ENCODE results near the gene SKP2.

Gene SKP2

GRCh38 chr5:36202521-36202961 lies 50.6 kb downstream of the SKP2 start:
- TF ChIP-seq POU6F1 (CRISPR knock-in tag; IDR thresholded peaks at IDR 0.05; ENCODE audit: borderline replicate concordance, low read depth): no peak
- no peak for TF ChIP-seq TOX (CRISPR knock-in tag; IDR thresholded peaks at IDR 0.05; ENCODE audit: borderline replicate concordance)
- TF ChIP-seq ARNTL (CRISPR knock-in tag; IDR thresholded peaks at IDR 0.05; ENCODE audit: borderline replicate concordance, low read depth): no peak
- no peak for TF ChIP-seq OSR1 (CRISPR knock-in tag; IDR thresholded peaks at IDR 0.05)
- TF ChIP-seq ZNF8 (CRISPR knock-in tag; IDR thresholded peaks at IDR 0.05): no peak
- TF ChIP-seq ESRRG (CRISPR knock-in tag; IDR thresholded peaks at IDR 0.05): no peak
- TF ChIP-seq ISL1 (CRISPR knock-in tag; IDR thresholded peaks at IDR 0.05): no peak
- TF ChIP-seq SNAI2 (CRISPR knock-in tag; IDR thresholded peaks at IDR 0.05): no peak
- TF ChIP-seq CREB5 (CRISPR knock-in tag; IDR thresholded peaks at IDR 0.05; ENCODE audit: low read depth): no peak
- no peak for TF ChIP-seq PATZ1 (CRISPR knock-in tag; IDR thresholded peaks at IDR 0.05; ENCODE audit: borderline replicate concordance)
- ATAC-seq: peak; percentile 52

DNA sequence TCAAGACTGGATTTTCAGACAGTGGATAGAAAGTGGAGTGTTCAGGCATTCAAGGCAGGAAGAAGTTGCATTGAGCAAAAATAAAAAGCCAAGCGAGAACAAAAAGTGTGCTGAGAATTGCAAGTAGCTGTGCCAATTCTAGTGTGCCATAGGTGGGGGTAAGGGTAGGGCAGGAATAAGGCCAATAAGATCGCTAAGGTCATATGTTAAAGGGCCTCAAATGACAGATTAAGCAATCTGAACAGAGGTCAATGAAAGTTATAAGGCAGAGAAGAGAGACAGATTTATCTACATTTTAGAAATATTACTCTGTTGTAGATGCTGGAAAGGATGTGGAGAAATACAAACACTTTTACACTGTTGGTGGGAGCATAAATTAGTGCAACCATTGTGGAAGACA lies 53.4 kb downstream of the SKP2 start:
- TF ChIP-seq ESRRG (CRISPR knock-in tag; IDR thresholded peaks at IDR 0.05) (no peak), OSR1 (CRISPR knock-in tag; IDR thresholded peaks at IDR 0.05) (no peak), ISL1 (CRISPR knock-in tag; IDR thresholded peaks at IDR 0.05) (no peak), TCF4 (CRISPR knock-in tag; IDR thresholded peaks at IDR 0.05; ENCODE audit: borderline replicate concordance) (no peak), TOX (CRISPR knock-in tag; IDR thresholded peaks at IDR 0.05; ENCODE audit: borderline replicate concordance) (no peak), POU6F1 (CRISPR knock-in tag; IDR thresholded peaks at IDR 0.05; ENCODE audit: borderline replicate concordance, low read depth) (no peak), PATZ1 (CRISPR knock-in tag; IDR thresholded peaks at IDR 0.05; ENCODE audit: borderline replicate concordance) (no peak)
- no peak for ATAC-seq

- TF ChIP-seq, protein P1, sequence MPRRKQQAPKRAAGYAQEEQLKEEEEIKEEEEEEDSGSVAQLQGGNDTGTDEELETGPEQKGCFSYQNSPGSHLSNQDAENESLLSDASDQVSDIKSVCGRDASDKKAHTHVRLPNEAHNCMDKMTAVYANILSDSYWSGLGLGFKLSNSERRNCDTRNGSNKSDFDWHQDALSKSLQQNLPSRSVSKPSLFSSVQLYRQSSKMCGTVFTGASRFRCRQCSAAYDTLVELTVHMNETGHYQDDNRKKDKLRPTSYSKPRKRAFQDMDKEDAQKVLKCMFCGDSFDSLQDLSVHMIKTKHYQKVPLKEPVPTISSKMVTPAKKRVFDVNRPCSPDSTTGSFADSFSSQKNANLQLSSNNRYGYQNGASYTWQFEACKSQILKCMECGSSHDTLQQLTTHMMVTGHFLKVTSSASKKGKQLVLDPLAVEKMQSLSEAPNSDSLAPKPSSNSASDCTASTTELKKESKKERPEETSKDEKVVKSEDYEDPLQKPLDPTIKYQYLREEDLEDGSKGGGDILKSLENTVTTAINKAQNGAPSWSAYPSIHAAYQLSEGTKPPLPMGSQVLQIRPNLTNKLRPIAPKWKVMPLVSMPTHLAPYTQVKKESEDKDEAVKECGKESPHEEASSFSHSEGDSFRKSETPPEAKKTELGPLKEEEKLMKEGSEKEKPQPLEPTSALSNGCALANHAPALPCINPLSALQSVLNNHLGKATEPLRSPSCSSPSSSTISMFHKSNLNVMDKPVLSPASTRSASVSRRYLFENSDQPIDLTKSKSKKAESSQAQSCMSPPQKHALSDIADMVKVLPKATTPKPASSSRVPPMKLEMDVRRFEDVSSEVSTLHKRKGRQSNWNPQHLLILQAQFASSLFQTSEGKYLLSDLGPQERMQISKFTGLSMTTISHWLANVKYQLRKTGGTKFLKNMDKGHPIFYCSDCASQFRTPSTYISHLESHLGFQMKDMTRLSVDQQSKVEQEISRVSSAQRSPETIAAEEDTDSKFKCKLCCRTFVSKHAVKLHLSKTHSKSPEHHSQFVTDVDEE (CRISPR knock-in tag; IDR thresholded peaks at IDR 0.05): no peak
- TF ChIP-seq ARNTL (CRISPR knock-in tag; IDR thresholded peaks at IDR 0.05; ENCODE audit: borderline replicate concordance, low read depth) (no peak), RARB (CRISPR knock-in tag; IDR thresholded peaks at IDR 0.05) (no peak)
- no peak for ATAC-seq
Measured at GRCh38 chr5:36206913-36207312, 55.0 kb downstream of the SKP2 start.

DNA sequence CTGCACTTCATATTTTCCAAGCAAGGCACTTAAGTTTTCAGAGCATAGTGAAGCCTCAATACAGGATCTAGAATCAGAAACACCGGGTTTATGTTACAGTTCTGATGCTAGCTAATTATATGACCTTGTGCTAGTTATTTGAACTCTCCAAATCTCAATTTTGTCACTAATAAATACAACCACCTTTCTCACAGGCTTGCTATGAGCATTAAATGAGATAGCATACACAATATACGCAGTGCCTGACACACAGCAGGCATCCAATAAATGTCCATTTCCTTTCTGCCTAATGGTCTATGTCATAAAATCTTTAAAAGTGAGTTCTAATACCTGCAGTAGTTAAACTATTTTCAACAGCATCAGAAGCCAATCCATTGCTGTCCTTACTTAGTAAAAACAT lies 56.9 kb downstream of the SKP2 start:
- no peak for ATAC-seq
- TF ChIP-seq PPARA (CRISPR knock-in tag; IDR thresholded peaks at IDR 0.05; ENCODE audit: borderline replicate concordance): no peak
- no peak for TF ChIP-seq SNAI2 (CRISPR knock-in tag; IDR thresholded peaks at IDR 0.05)
- TF ChIP-seq ZNF70 (CRISPR knock-in tag; IDR thresholded peaks at IDR 0.05): no peak
- no peak for TF ChIP-seq GLIS3 (CRISPR knock-in tag; IDR thresholded peaks at IDR 0.05)
- TF ChIP-seq ISL1 (CRISPR knock-in tag; IDR thresholded peaks at IDR 0.05): no peak

Data from SK-N-SH treated with all-trans-retinoic acid at 6 μM for 48 hours (cell line).